Measurements from ENCODE around the gene CERKL. TPM values are rescaled to one million over a fixed set of nuclear protein-coding genes. Genes with fewer than 3 reads are reported as not detected.
"Not testable (repeated sequence)": the region's sequence is repeated elsewhere in the genome, so short reads cannot be mapped to it uniquely, and the experiment has no call there.

Gene CERKL
- total RNA-seq (2014; rRNA removed; shearing (Covaris generic); ENCODE audit: low replicate concordance), result 0.52 and 1.6 TPM in 2 replicates

GRCh38 chr2:181656450-181657291 is at the start of gene CERKL:
Gene CERKL, minus strand, starts transcription at chr2:181657105. Its CDS starts 99 bp downstream, at chr2:181657006.
- peak; percentile 73 for DNase-seq (ENCODE audit: low read depth)
- in situ Hi-C loops (cut with HindIII; ENCODE audit: low pct_unique_long_range_greater_than_20kb, low sequenced_read_pairs), result no loop called here

- in situ Hi-C loops (cut with HindIII; ENCODE audit: low pct_unique_long_range_greater_than_20kb, low sequenced_read_pairs); DNase-seq (ENCODE audit: low read depth): not testable (repeated sequence)
Measured at GRCh38 chr2:181702519-181702918, 45.6 kb upstream of the CERKL start.

GRCh38 chr2:181698223-181698622 is 41.3 kb upstream of the CERKL start:
- in situ Hi-C loops (cut with HindIII; ENCODE audit: low pct_unique_long_range_greater_than_20kb, low sequenced_read_pairs), result no loop called here

GRCh38 chr2:181697571-181697970 is 40.7 kb upstream of the CERKL start:
- DNase-seq (ENCODE audit: low read depth), result no peak
- in situ Hi-C loops (cut with HindIII; ENCODE audit: low pct_unique_long_range_greater_than_20kb, low sequenced_read_pairs), result no loop called here

More at GRCh38 chr2:181698223-181698622, 41.3 kb upstream of the CERKL start:
- no peak for DNase-seq (ENCODE audit: low read depth)

- DNase-seq (ENCODE audit: low read depth), result no peak
- in situ Hi-C loops (cut with HindIII; ENCODE audit: low pct_unique_long_range_greater_than_20kb, low sequenced_read_pairs), result no loop called here
Measured at GRCh38 chr2:181697126-181697525, 40.2 kb upstream of the CERKL start.

GRCh38 chr2:181694271-181694670 is 37.4 kb upstream of the CERKL start:
- no peak for DNase-seq (ENCODE audit: low read depth)
- in situ Hi-C loops (cut with HindIII; ENCODE audit: low pct_unique_long_range_greater_than_20kb, low sequenced_read_pairs), result no loop called here

GRCh38 chr2:181690860-181691259 is 34.0 kb upstream of the CERKL start:
- in situ Hi-C loops (cut with HindIII; ENCODE audit: low pct_unique_long_range_greater_than_20kb, low sequenced_read_pairs), result no loop called here
- no peak for DNase-seq (ENCODE audit: low read depth)

- in situ Hi-C loops (cut with HindIII; ENCODE audit: low pct_unique_long_range_greater_than_20kb, low sequenced_read_pairs), result no loop called here
- DNase-seq (ENCODE audit: low read depth), result no peak
Measured at GRCh38 chr2:181686576-181687185, 29.8 kb upstream of the CERKL start.

- DNase-seq (ENCODE audit: low read depth), result no peak
- in situ Hi-C loops (cut with HindIII; ENCODE audit: low pct_unique_long_range_greater_than_20kb, low sequenced_read_pairs), result no loop called here
Measured at GRCh38 chr2:181685150-181685688, 28.3 kb upstream of the CERKL start.

GRCh38 chr2:181684454-181685149 is 27.7 kb upstream of the CERKL start:
- DNase-seq (ENCODE audit: low read depth), result no peak
- in situ Hi-C loops (cut with HindIII; ENCODE audit: low pct_unique_long_range_greater_than_20kb, low sequenced_read_pairs), result no loop called here

- in situ Hi-C loops (cut with HindIII; ENCODE audit: low pct_unique_long_range_greater_than_20kb, low sequenced_read_pairs), result no loop called here
- no peak for DNase-seq (ENCODE audit: low read depth)
Measured at GRCh38 chr2:181683518-181684453, 26.9 kb upstream of the CERKL start.

GRCh38 chr2:181682795-181683517 is 26.1 kb upstream of the CERKL start:
- in situ Hi-C loops (cut with HindIII; ENCODE audit: low pct_unique_long_range_greater_than_20kb, low sequenced_read_pairs), result no loop called here
- DNase-seq (ENCODE audit: low read depth), result no peak

- in situ Hi-C loops (cut with HindIII; ENCODE audit: low pct_unique_long_range_greater_than_20kb, low sequenced_read_pairs), result no loop called here
- no peak for DNase-seq (ENCODE audit: low read depth)
Measured at GRCh38 chr2:181682026-181682789, 25.3 kb upstream of the CERKL start.

- DNase-seq (ENCODE audit: low read depth), result no peak
- in situ Hi-C loops (cut with HindIII; ENCODE audit: low pct_unique_long_range_greater_than_20kb, low sequenced_read_pairs), result no loop called here
Measured at GRCh38 chr2:181680937-181681811, 24.3 kb upstream of the CERKL start.

GRCh38 chr2:181680055-181680936 is 23.4 kb upstream of the CERKL start, which contains the start of gene NEUROD1:
Gene NEUROD1, minus strand, starts transcription at chr2:181680517. Its CDS starts 1,657 bp downstream, at chr2:181678860.
- DNase-seq (ENCODE audit: low read depth), result no peak
- in situ Hi-C loops (cut with HindIII; ENCODE audit: low pct_unique_long_range_greater_than_20kb, low sequenced_read_pairs), result no loop called here

Data from Caki2 (cell line).